Endothelial cell (in vitro differentiated cells): ENCODE results near the gene KREMEN1. TPM values are rescaled to one million over a fixed set of nuclear protein-coding genes. Genes with fewer than 3 reads are reported as not detected.

ENCODE experiments used
- DNase-seq: peaks from one replicate; pipeline ENCODE4 v3.0.0; 2021; ENCODE audit warnings: low spot score
- H3K27ac Mint-ChIP-seq: one replicate; pipeline ENCODE4 v1.8.0; 2021; ENCODE audit warnings: mixed read lengths, inconsistent platforms; ENCODE audit not compliant: unreplicated experiment
- H3K27me3 Mint-ChIP-seq: one replicate; pipeline ENCODE4 v1.8.0; 2021; ENCODE audit warnings: mild to moderate bottlenecking, moderate library complexity, mixed read lengths, inconsistent platforms; ENCODE audit not compliant: unreplicated experiment
- H3K36me3 Mint-ChIP-seq: one replicate; pipeline ENCODE4 v1.8.0; 2021; ENCODE audit warnings: mild to moderate bottlenecking, low read depth, mixed read lengths, inconsistent platforms; ENCODE audit not compliant: unreplicated experiment
- H3K4me1 Mint-ChIP-seq: one replicate; pipeline ENCODE4 v1.8.0; 2021; ENCODE audit warnings: mild to moderate bottlenecking, mixed read lengths, inconsistent platforms; ENCODE audit not compliant: unreplicated experiment
- H3K4me3 Mint-ChIP-seq: one replicate; pipeline ENCODE4 v1.8.0; 2021; ENCODE audit warnings: mild to moderate bottlenecking, mixed read lengths, inconsistent platforms; ENCODE audit not compliant: unreplicated experiment
- H3K9me3 Mint-ChIP-seq: one replicate; pipeline ENCODE4 v1.8.0; 2021; ENCODE audit warnings: mixed read lengths, inconsistent platforms; ENCODE audit not compliant: unreplicated experiment
- CTCF ChIP-seq: fragments of 200-600 bp; sonication (generic); IDR thresholded peaks from one replicate; pipeline ENCODE4 v1.5.0; 2021; ENCODE audit warnings: antibody characterized with exemption; ENCODE audit not compliant: unreplicated experiment
- total RNA-seq: library from RNA; stranded (reverse); fragmentation: NEBNext Ultra II Directional; extraction: Animal tissue kit (Norgen Biotek cat#: 25700); gene quantifications from one replicate; pipeline ENCODE4 v1.2.1, GENCODE V29; 2021; ENCODE audit not compliant: unreplicated experiment

Gene KREMEN1
- total RNA-seq, 1 donor from 2014 or later = 3.1 TPM

DNA sequence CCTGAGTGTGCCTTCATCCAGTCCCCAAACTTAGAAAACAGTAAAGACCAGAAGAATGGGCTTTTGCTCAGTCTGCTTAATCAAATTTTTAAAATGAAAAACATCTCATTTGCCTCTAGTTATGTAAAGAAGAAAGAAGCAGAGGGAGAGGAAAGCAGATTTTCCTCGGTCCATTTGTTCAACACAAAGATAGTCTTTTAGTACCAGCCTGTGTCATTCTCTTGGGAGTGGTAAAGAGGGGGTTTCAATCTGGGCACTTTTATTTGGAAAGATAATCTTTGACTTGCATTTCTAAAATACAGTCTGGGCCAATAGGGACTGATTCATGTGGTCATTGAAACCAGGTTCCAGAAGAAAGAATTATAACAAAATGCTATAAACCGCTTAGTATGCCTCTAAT lies 29.5 kb downstream of the KREMEN1 start:
- no peak overlapping the region for H3K27ac Mint-ChIP-seq
- H3K36me3 Mint-ChIP-seq = no peaks in the 10 kb centered on the region
- TF ChIP-seq CTCF = no peak
- DNase-seq = no peak
- no peaks in the 10 kb centered on the region for H3K9me3 Mint-ChIP-seq
- no peaks in the 10 kb centered on the region for H3K4me1 Mint-ChIP-seq
- no peaks in the 10 kb centered on the region for H3K27me3 Mint-ChIP-seq
- H3K4me3 Mint-ChIP-seq = no peak overlapping the region

- no peaks in the 10 kb centered on the region for H3K9me3 Mint-ChIP-seq
- no peak for TF ChIP-seq CTCF
- no peaks in the 10 kb centered on the region for H3K27me3 Mint-ChIP-seq
- no peak overlapping the region for H3K27ac Mint-ChIP-seq
- H3K36me3 Mint-ChIP-seq = no peaks in the 10 kb centered on the region
- no peaks in the 10 kb centered on the region for H3K4me1 Mint-ChIP-seq
- DNase-seq = no peak
- no peak overlapping the region for H3K4me3 Mint-ChIP-seq
Measured at GRCh38 chr22:29103121-29103520, 30.3 kb downstream of the KREMEN1 start.

DNA sequence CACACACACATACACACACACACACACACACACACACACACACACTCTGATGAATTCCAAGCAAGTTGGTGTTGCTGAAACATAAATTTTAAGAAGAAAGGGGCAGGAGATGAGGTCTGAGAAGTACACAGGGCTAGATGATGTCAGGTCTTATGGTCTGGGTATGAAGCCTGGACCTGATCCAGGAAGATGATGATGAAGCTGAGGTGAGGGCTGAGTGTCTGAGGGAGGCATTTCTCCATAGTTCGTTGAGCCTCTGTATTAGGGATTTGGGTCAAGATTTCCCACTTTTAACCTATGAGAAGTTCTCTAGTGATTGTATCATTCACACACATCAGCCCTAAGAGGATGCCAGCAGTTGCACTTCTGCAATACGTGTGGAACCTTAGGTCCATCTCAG lies 32.6 kb downstream of the KREMEN1 start:
- TF ChIP-seq CTCF = no peak
- no peaks in the 10 kb centered on the region for H3K9me3 Mint-ChIP-seq
- no peak overlapping the region for H3K4me3 Mint-ChIP-seq
- no peaks in the 10 kb centered on the region for H3K27me3 Mint-ChIP-seq
- peaks cover 5% of the 10 kb centered on the region for H3K4me1 Mint-ChIP-seq
- H3K36me3 Mint-ChIP-seq = no peaks in the 10 kb centered on the region
- H3K27ac Mint-ChIP-seq = no peak overlapping the region
- no peak for DNase-seq

GRCh38 chr22:29106839-29107238 lies 34.0 kb downstream of the KREMEN1 start:
- TF ChIP-seq CTCF = no peak
- no peak overlapping the region for H3K4me3 Mint-ChIP-seq
- no peaks in the 10 kb centered on the region for H3K27me3 Mint-ChIP-seq
- peaks cover 5% of the 10 kb centered on the region for H3K4me1 Mint-ChIP-seq
- H3K27ac Mint-ChIP-seq = no peak overlapping the region
- H3K9me3 Mint-ChIP-seq = no peaks in the 10 kb centered on the region
- no peaks in the 10 kb centered on the region for H3K36me3 Mint-ChIP-seq
- DNase-seq = no peak

GRCh38 chr22:29108137-29108536 lies 35.3 kb downstream of the KREMEN1 start:
- H3K27me3 Mint-ChIP-seq = peaks cover 1% of the 10 kb centered on the region
- no peak overlapping the region for H3K4me3 Mint-ChIP-seq
- no peak overlapping the region for H3K27ac Mint-ChIP-seq

More at GRCh38 chr22:29108137-29108536, 35.3 kb downstream of the KREMEN1 start:
- no peak for DNase-seq
- Mint-ChIP-seq H3K4me1 (peaks cover 5% of the 10 kb centered on the region), H3K36me3 (no peaks in the 10 kb centered on the region), H3K9me3 (no peaks in the 10 kb centered on the region)
- TF ChIP-seq CTCF = no peak
